H1 (cell line): ENCODE data around the gene KCNMB2. TPM values are rescaled to one million over a fixed set of nuclear protein-coding genes. Genes with fewer than 3 reads are reported as not detected.

Experiments used
- CTCF ChIA-PET: fragments of 300-600 bp; sonication (Branson Sonifier 250); formaldehyde crosslinking; loops from one replicate; lab custom pipeline; 2021; ENCODE audit not compliant: partially characterized antibody; lab: Charles Lee
- POLR2A ChIA-PET: fragments of 300-600 bp; sonication (Branson Sonifier 250); formaldehyde crosslinking; loops from one replicate; lab custom pipeline; 2021; ENCODE audit warnings: inconsistent platforms; ENCODE audit not compliant: partially characterized antibody; lab: Charles Lee
- DNase-seq, 2 experiments: peaks; one replicate each; pipeline versions ENCODE4 v3.0.0 to v3.0.0-alpha.2; 2010 to 2022; ENCODE audit warnings: low spot score in 2 of 2, low read depth in 1 of 2, mixed read lengths in 1 of 2
- FAIRE-seq: peaks from 2 replicates; lab custom pipeline; 2011; peaks lifted over from hg19 to GRCh38; lab: Jason Lieb, UNC
- H2AFZ ChIP-seq: 2 replicates; pipeline ENCODE4 v1.8.1; 2012; ENCODE audit warnings: low read length, inconsistent platforms
- H2AK5ac ChIP-seq: 2 replicates; pipeline ENCODE4 v1.6.1; 2013; ENCODE audit warnings: low read depth, low read length
- H2BK120ac ChIP-seq: replicated peaks from 2 replicates; pipeline ENCODE3; 2013; ENCODE audit warnings: low read depth, low read length, inconsistent platforms
- H2BK12ac ChIP-seq: 2 replicates; pipeline ENCODE4 v1.6.1; 2013; ENCODE audit warnings: low read depth, low read length
- H2BK15ac ChIP-seq: 2 replicates; pipeline ENCODE4 v1.6.1; 2013; ENCODE audit warnings: low read length
- H2BK20ac ChIP-seq: 2 replicates; pipeline ENCODE4 v1.6.1; 2013; ENCODE audit warnings: low read length
- H2BK5ac ChIP-seq: 2 replicates; pipeline ENCODE4 v1.6.1; 2013; ENCODE audit warnings: low read depth, low read length
- H3K14ac ChIP-seq: 2 replicates; pipeline ENCODE4 v1.6.1; 2013; ENCODE audit warnings: inconsistent platforms; ENCODE audit not compliant: insufficient read length
- H3K18ac ChIP-seq: 2 replicates; pipeline ENCODE4 v1.6.1; 2013; ENCODE audit warnings: low read length; ENCODE audit errors: extremely low read depth
- H3K23ac ChIP-seq: 2 replicates; pipeline ENCODE4 v1.6.1; 2013; ENCODE audit warnings: inconsistent platforms; ENCODE audit not compliant: insufficient read length
- H3K23me2 ChIP-seq: 2 replicates; pipeline ENCODE4 v1.6.1; 2013; ENCODE audit warnings: low read depth, low read length
- H3K27ac ChIP-seq: 2 replicates; pipeline ENCODE4 v1.6.1; 2011; ENCODE audit warnings: low read depth, low read length, inconsistent platforms
- H3K27me3 ChIP-seq, 4 experiments: replicated peaks in 1 of 4; 1 replicate in 1 of 4; 2 replicates in 3 of 4; pipeline versions ENCODE4 v1.6.1 to v1.8.1; 2011 to 2013; ENCODE audit warnings: low read length in 3 of 4, mild to moderate bottlenecking in 3 of 4, inconsistent platforms in 2 of 4, mixed read lengths in 2 of 4, moderate library complexity in 1 of 4; ENCODE audit not compliant: control insufficient read depth in 3 of 4, insufficient read depth in 3 of 4; ENCODE audit errors: extremely low read depth in 1 of 4
- H3K36me3 ChIP-seq, 4 experiments: 2 replicates each; pipeline versions ENCODE4 v1.6.1 to v1.8.1; 2011 to 2013; ENCODE audit warnings: mild to moderate bottlenecking in 4 of 4, low read length in 3 of 4, moderate library complexity in 2 of 4, control low read depth in 1 of 4, inconsistent platforms in 1 of 4; ENCODE audit not compliant: insufficient read depth in 4 of 4, control insufficient read depth in 2 of 4
- H3K4ac ChIP-seq: replicated peaks from 2 replicates; pipeline ENCODE3; 2013; ENCODE audit warnings: low read length, low read depth, mixed read lengths, inconsistent platforms; ENCODE audit not compliant: insufficient read length
- H3K4me1 ChIP-seq, 4 experiments: replicated peaks in 1 of 4; 1 replicate in 1 of 4; 2 replicates in 3 of 4; pipeline versions ENCODE4 v1.6.1 to v1.8.1; 2011 to 2013; ENCODE audit warnings: low read length in 3 of 4, inconsistent platforms in 2 of 4, mixed read lengths in 1 of 4; ENCODE audit not compliant: insufficient read depth in 4 of 4, control insufficient read depth in 3 of 4
- H3K4me2 ChIP-seq, 2 experiments: 2 replicates each; pipeline versions ENCODE4 v1.6.1 to v1.8.1; 2011 to 2013; ENCODE audit warnings: low read depth in 2 of 2, low read length in 2 of 2, control low read depth in 1 of 2, inconsistent platforms in 1 of 2, mild to moderate bottlenecking in 1 of 2; ENCODE audit not compliant: insufficient read depth in 1 of 2
- H3K4me3 ChIP-seq, 4 experiments: fragments of 200-600, 300-600 bp in 1 of 4; sonication (generic), shearing (Covaris generic), sonication (Bioruptor Twin) in 1 of 4; 2 replicates each; pipeline versions ENCODE4 v1.5.1 to v1.8.1; 2011 to 2016; ENCODE audit warnings: low read length in 4 of 4, low read depth in 3 of 4, control low read depth in 2 of 4, inconsistent platforms in 2 of 4, mild to moderate bottlenecking in 2 of 4, mixed read lengths in 1 of 4, moderate library complexity in 1 of 4; ENCODE audit not compliant: insufficient read depth in 2 of 4; ENCODE audit errors: extremely low read depth in 1 of 4
- H3K56ac ChIP-seq: replicated peaks from 2 replicates; pipeline ENCODE3; 2013; ENCODE audit warnings: low read depth, mild to moderate bottlenecking, mixed read lengths, low read length, inconsistent platforms; ENCODE audit not compliant: insufficient read length
- H3K79me1 ChIP-seq: 2 replicates; pipeline ENCODE4 v1.6.1; 2013; ENCODE audit warnings: low read depth, low read length, control low read depth
- H3K79me2 ChIP-seq, 2 experiments: 2 replicates each; pipeline versions ENCODE4 v1.6.1 to v1.8.1; 2012 to 2013; ENCODE audit warnings: low read length in 2 of 2, mild to moderate bottlenecking in 2 of 2, inconsistent platforms in 1 of 2; ENCODE audit not compliant: insufficient read depth in 2 of 2, control insufficient read depth in 1 of 2
- H3K9ac ChIP-seq, 4 experiments: replicated peaks in 1 of 4; 1 replicate in 1 of 4; 2 replicates in 3 of 4; pipeline versions ENCODE4 v1.6.1 to v1.8.1; 2011 to 2013; ENCODE audit warnings: low read depth in 3 of 4, low read length in 3 of 4, control low read depth in 2 of 4, mild to moderate bottlenecking in 2 of 4, moderate library complexity in 2 of 4, inconsistent platforms in 1 of 4; ENCODE audit errors: extremely low read depth in 1 of 4
- H3K9me3 ChIP-seq, 2 experiments: 2 replicates each; pipeline versions ENCODE4 v1.6.1 to v1.8.1; 2012 to 2013; ENCODE audit warnings: mild to moderate bottlenecking in 2 of 2, moderate library complexity in 2 of 2, control low read depth in 1 of 2, inconsistent platforms in 1 of 2, low read depth in 1 of 2, low read length in 1 of 2, mixed read lengths in 1 of 2; ENCODE audit not compliant: insufficient read depth in 2 of 2
- H4K20me1 ChIP-seq, 2 experiments: replicated peaks in 1 of 2; 2 replicates each; pipeline versions ENCODE3 to v1.8.1; 2011 to 2013; ENCODE audit warnings: inconsistent platforms in 2 of 2, low read length in 2 of 2, mild to moderate bottlenecking in 1 of 2; ENCODE audit not compliant: insufficient read depth in 2 of 2, control insufficient read depth in 1 of 2
- H4K5ac ChIP-seq: 2 replicates; pipeline ENCODE4 v1.6.1; 2013; ENCODE audit warnings: low read length, low read depth, mixed read lengths, inconsistent platforms; ENCODE audit not compliant: insufficient read length
- H4K8ac ChIP-seq: 2 replicates; pipeline ENCODE4 v1.8.0; 2013; ENCODE audit warnings: mild to moderate bottlenecking, moderate library complexity, low read length, inconsistent platforms; ENCODE audit not compliant: insufficient read depth; ENCODE audit errors: extremely low read depth
- H4K91ac ChIP-seq: replicated peaks from 2 replicates; pipeline ENCODE3; 2013; ENCODE audit warnings: low read length, mixed read lengths, inconsistent platforms; ENCODE audit not compliant: insufficient read length
- GABPA ChIP-seq: IDR thresholded peaks from 2 replicates; pipeline ENCODE4 v1.6.1; 2011; ENCODE audit warnings: mild to moderate bottlenecking, low read length, moderate library complexity, borderline replicate concordance; ENCODE audit not compliant: insufficient read depth
- MAFK ChIP-seq: IDR thresholded peaks from 2 replicates; pipeline ENCODE4 v1.6.1; 2012; ENCODE audit warnings: low read depth, mild to moderate bottlenecking, improper control_type of control experiment, low read length
- NANOG ChIP-seq: IDR thresholded peaks from 2 replicates; pipeline ENCODE4 v1.6.1; 2011; ENCODE audit warnings: low read length, low read depth, mild to moderate bottlenecking, inconsistent platforms; ENCODE audit not compliant: insufficient read depth, poor library complexity, severe bottlenecking
- TAF7 ChIP-seq: optimal IDR thresholded peaks from 2 replicates; pipeline ENCODE3; 2011; ENCODE audit warnings: low read depth, mild to moderate bottlenecking, inconsistent platforms, low read length, moderate library complexity, borderline replicate concordance
- WGBS, 2 experiments: shearing (Covaris generic) in 1 of 2; methylation state at CpG; one replicate each; pipeline versions ENCODE4 v1.1.6 to v1.1.7; 2013 to 2015; ENCODE audit warnings: low lambda C conversion rate in 2 of 2, mixed read lengths in 2 of 2, inconsistent platforms in 1 of 2, low coverage in 1 of 2, missing lambda C conversion rate in 1 of 2; ENCODE audit not compliant: insufficient replicate concordance in 2 of 2, insufficient coverage in 1 of 2, insufficient read length in 1 of 2; ENCODE audit errors: extremely low coverage in 1 of 2, missing lambda C conversion rate in 1 of 2; 5-methylcytosine and 5-hydroxymethylcytosine counted together
- polyA plus RNA-seq, 7 experiments: library from polyadenylated mRNA; depleted of rRNA in 3 of 7; stranded (reverse) in 5 of 7; unstranded in 2 of 7; fragments of >200 nt in 5 of 7; fragments of 200-250 nt in 2 of 7; gene quantifications; 1 replicate in 5 of 7; 2 replicates in 1 of 7; 4 replicates in 1 of 7; pipeline versions ENCODE4 v1.2.1 to v1.2.3, GENCODE V29; 2011 to 2013; ENCODE audit warnings: missing spikeins in 2 of 7, mixed read lengths in 2 of 7
- total RNA-seq: library from RNA; stranded (reverse); fragmentation: NEBNext Ultra II Directional; extraction: Animal tissue kit (Norgen Biotek cat#: 25700); gene quantifications from 2 replicates; pipeline ENCODE4 v1.2.1, GENCODE V29; 2021

The KCNMB2 gene
- total and polyA plus RNA-seq, 2 of the 8 experiments (the other 6 are each of a cell fraction or from before 2014, with no cell fraction given): not detected

DNA sequence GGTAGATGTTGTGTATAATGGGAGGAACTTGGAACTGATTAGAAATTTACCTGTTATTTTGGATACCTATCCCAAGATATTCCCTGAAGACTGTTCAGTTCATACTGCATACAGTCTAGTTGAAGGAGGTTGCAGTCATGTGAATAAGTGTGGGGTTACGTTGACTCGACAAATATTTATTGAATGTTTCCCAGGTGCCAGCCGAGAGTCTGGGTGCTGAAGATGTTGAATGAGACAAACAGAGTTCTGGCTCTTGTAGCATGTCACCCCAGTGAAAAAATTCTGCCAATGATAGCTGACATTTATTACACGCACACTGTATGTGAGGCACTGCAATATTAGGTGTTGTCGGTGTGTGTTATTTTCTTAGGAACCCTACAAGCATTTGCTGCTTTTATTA lies 176.0 kb downstream of the KCNMB2 start:
- no peak overlapping the region for H2BK15ac ChIP-seq
- H3K79me1 ChIP-seq: no peaks in the 10 kb centered on the region
- H3K56ac ChIP-seq: no peak overlapping the region
- no peak overlapping the region for H4K5ac ChIP-seq
- WGBS, 2 experiments: 88% methylated on average over 5 of the region's 5 CpGs; no CpG with 5 or more reads in 1 of the 2 experiments
- no peak overlapping the region for H2BK120ac ChIP-seq
- no peak for DNase-seq
- no peak overlapping the region for H2BK12ac ChIP-seq
- H2AFZ ChIP-seq: no peak overlapping the region
- no peaks in the 10 kb centered on the region for H3K36me3 ChIP-seq
- H3K9ac ChIP-seq: no peak overlapping the region
- no peak for FAIRE-seq
- H3K4me3 ChIP-seq: no peak overlapping the region
- no peak overlapping the region for H4K91ac ChIP-seq
- no peak overlapping the region for H3K18ac ChIP-seq
- no peak overlapping the region for H3K23ac ChIP-seq
- no peak overlapping the region for H4K8ac ChIP-seq
- H3K23me2 ChIP-seq: no peaks in the 10 kb centered on the region
- H3K27me3 ChIP-seq: no peaks in the 10 kb centered on the region
- H2BK20ac ChIP-seq: no peak overlapping the region
- H3K79me2 ChIP-seq: no peaks in the 10 kb centered on the region
- no peak overlapping the region for H3K27ac ChIP-seq
- no peak overlapping the region for H3K4ac ChIP-seq
- no peak overlapping the region for H2BK5ac ChIP-seq
- no peaks in the 10 kb centered on the region for H3K9me3 ChIP-seq
- no peak overlapping the region for H3K4me2 ChIP-seq
- no peaks in the 10 kb centered on the region; a peak in 1 of 7 replicates for H3K4me1 ChIP-seq
- ChIA-PET CTCF (no interaction called here), POLR2A (no interaction called here)
- H4K20me1 ChIP-seq: no peaks in the 10 kb centered on the region
- no peak overlapping the region for H3K14ac ChIP-seq
- no peak overlapping the region for H2AK5ac ChIP-seq
- TF ChIP-seq NANOG: no peak
- no peak for TF ChIP-seq GABPA
- no peak for TF ChIP-seq MAFK
- no peak for TF ChIP-seq TAF7
